T-helper 17 cell (primary cell): ENCODE results near the gene HACD2. TPM values are rescaled to one million over a fixed set of nuclear protein-coding genes. Genes with fewer than 3 reads are reported as not detected.
"Not testable (repeated sequence)": the region's sequence is repeated elsewhere in the genome, so short reads cannot be mapped to it uniquely, and the experiment has no call there.

Experiments used
- ATAC-seq: fragments of 150-1000 bp; cut with Tn5 transposase; 2 replicates; pipeline ENCODE4 v1.10.0; 2021; ENCODE audit warnings: mild to moderate bottlenecking, moderate library complexity
- DNase-seq, 3 donors: peaks; one replicate each; pipeline versions ENCODE4 v3.0.0 to v3.0.0-alpha.2; 2020 to 2021
- H3K9me3 ChIP-seq: one replicate; pipeline ENCODE4 v1.7.0; 2013; ENCODE audit warnings: low read length, mild to moderate bottlenecking; ENCODE audit not compliant: control insufficient read depth, poor library complexity, severe bottlenecking
- H3K27ac Mint-ChIP-seq: one replicate; pipeline ENCODE4 v1.8.0; 2022; ENCODE audit warnings: mild to moderate bottlenecking, moderate library complexity, mixed read lengths
- H3K27me3 Mint-ChIP-seq: one replicate; pipeline ENCODE4 v1.8.0; 2022; ENCODE audit warnings: mixed read lengths
- H3K36me3 Mint-ChIP-seq: one replicate; pipeline ENCODE4 v1.8.0; 2022; ENCODE audit warnings: low read depth, mixed read lengths
- H3K4me1 Mint-ChIP-seq: one replicate; pipeline ENCODE4 v1.8.0; 2022; ENCODE audit warnings: mild to moderate bottlenecking, mixed read lengths
- H3K4me3 Mint-ChIP-seq: one replicate; pipeline ENCODE4 v1.8.0; 2022; ENCODE audit warnings: mild to moderate bottlenecking, moderate library complexity, mixed read lengths
- total RNA-seq, 4 donors: library from RNA in 2 of 4; stranded (reverse) in 2 of 4; gene quantifications; one replicate each; pipeline ENCODE4 v1.2.3 and lab custom pipeline; 2022 to 2026

HACD2 gene
- total RNA-seq, 2 donors from 2014 or later = 16.2 to 18.9 TPM

- ATAC-seq = no peak
Observed at GRCh38 chr3:123491966-123492587, 92.8 kb downstream of the HACD2 start.

GRCh38 chr3:123489400-123490004 lies 95.4 kb downstream of the HACD2 start:
- H3K27ac Mint-ChIP-seq = no peak overlapping the region
- H3K4me3 Mint-ChIP-seq = no peak overlapping the region
- peaks cover 5% of the 10 kb centered on the region for H3K36me3 Mint-ChIP-seq
- H3K27me3 Mint-ChIP-seq = peaks cover 13% of the 10 kb centered on the region
- no peaks in the 10 kb centered on the region for H3K9me3 ChIP-seq
- ATAC-seq (peak; percentile 49), DNase-seq (peak in 1 of 3 donors; percentile 30)
- peaks cover 2% of the 10 kb centered on the region for H3K4me1 Mint-ChIP-seq

More at GRCh38 chr3:123491966-123492587, 92.8 kb downstream of the HACD2 start:
- no peaks in the 10 kb centered on the region for H3K9me3 ChIP-seq
- no peaks in the 10 kb centered on the region for H3K27me3 Mint-ChIP-seq
- H3K27ac Mint-ChIP-seq = no peak overlapping the region
- peaks cover 3% of the 10 kb centered on the region for H3K36me3 Mint-ChIP-seq
- H3K4me1 Mint-ChIP-seq = peaks cover 2% of the 10 kb centered on the region
- no peak for DNase-seq
- no peak overlapping the region for H3K4me3 Mint-ChIP-seq

- DNase-seq (no peak), ATAC-seq (no peak)
- no peak overlapping the region for H3K4me3 Mint-ChIP-seq
- H3K27me3 Mint-ChIP-seq = peaks cover 16% of the 10 kb centered on the region
- no peaks in the 10 kb centered on the region for H3K9me3 ChIP-seq
- peaks cover 5% of the 10 kb centered on the region for H3K36me3 Mint-ChIP-seq
- no peak overlapping the region for H3K27ac Mint-ChIP-seq
- peaks cover 2% of the 10 kb centered on the region for H3K4me1 Mint-ChIP-seq
Observed at GRCh38 chr3:123488645-123489347, 96.1 kb downstream of the HACD2 start.

GRCh38 chr3:123487063-123487462 lies 97.8 kb downstream of the HACD2 start:
- not testable (repeated sequence) for H3K36me3 Mint-ChIP-seq, H3K27ac Mint-ChIP-seq, ATAC-seq, H3K4me3 Mint-ChIP-seq, DNase-seq, H3K9me3 ChIP-seq, H3K4me1 Mint-ChIP-seq
- peaks cover 16% of the 10 kb centered on the region for H3K27me3 Mint-ChIP-seq

GRCh38 chr3:123486460-123486859 lies 98.4 kb downstream of the HACD2 start:
- no peak for ATAC-seq
- peaks cover 5% of the 10 kb centered on the region for H3K36me3 Mint-ChIP-seq
- peaks cover 16% of the 10 kb centered on the region for H3K27me3 Mint-ChIP-seq

GRCh38 chr3:123485551-123485950 lies 99.3 kb downstream of the HACD2 start:
- peaks cover 22% of the 10 kb centered on the region for H3K27me3 Mint-ChIP-seq
- DNase-seq (no peak), ATAC-seq (no peak)
- H3K9me3 ChIP-seq = no peaks in the 10 kb centered on the region
- H3K4me3 Mint-ChIP-seq = no peak overlapping the region
- peaks cover 5% of the 10 kb centered on the region for H3K36me3 Mint-ChIP-seq
- H3K4me1 Mint-ChIP-seq = peaks cover 2% of the 10 kb centered on the region
- no peak overlapping the region for H3K27ac Mint-ChIP-seq

More at GRCh38 chr3:123486460-123486859, 98.4 kb downstream of the HACD2 start:
- no peak overlapping the region for H3K4me3 Mint-ChIP-seq
- H3K27ac Mint-ChIP-seq = no peak overlapping the region
- no peak for DNase-seq
- no peaks in the 10 kb centered on the region for H3K9me3 ChIP-seq
- H3K4me1 Mint-ChIP-seq = peaks cover 2% of the 10 kb centered on the region

- H3K27me3 Mint-ChIP-seq = peaks cover 41% of the 10 kb centered on the region
- no peak overlapping the region for H3K27ac Mint-ChIP-seq
- ATAC-seq (no peak), DNase-seq (no peak)
- peaks cover 2% of the 10 kb centered on the region for H3K4me1 Mint-ChIP-seq
- no peak overlapping the region for H3K4me3 Mint-ChIP-seq
- H3K9me3 ChIP-seq = no peaks in the 10 kb centered on the region
- peaks cover 5% of the 10 kb centered on the region for H3K36me3 Mint-ChIP-seq
Observed at GRCh38 chr3:123483146-123483545, 101.7 kb downstream of the HACD2 start.

GRCh38 chr3:123481722-123482457 lies 103.0 kb downstream of the HACD2 start:
- DNase-seq (no peak), ATAC-seq (no peak)
- H3K27ac Mint-ChIP-seq = no peak overlapping the region
- no peaks in the 10 kb centered on the region for H3K9me3 ChIP-seq
- H3K27me3 Mint-ChIP-seq = peaks cover 52% of the 10 kb centered on the region
- H3K36me3 Mint-ChIP-seq = peaks cover 9% of the 10 kb centered on the region
- H3K4me1 Mint-ChIP-seq = peaks cover under 1% of the 10 kb centered on the region
- no peak overlapping the region for H3K4me3 Mint-ChIP-seq

GRCh38 chr3:123481071-123481470 lies 103.8 kb downstream of the HACD2 start:
- ATAC-seq (no peak), DNase-seq (no peak)
- no peak overlapping the region for H3K4me3 Mint-ChIP-seq
- H3K36me3 Mint-ChIP-seq = peaks cover 9% of the 10 kb centered on the region
- H3K27me3 Mint-ChIP-seq = peaks cover 57% of the 10 kb centered on the region
- H3K9me3 ChIP-seq = no peaks in the 10 kb centered on the region
- no peaks in the 10 kb centered on the region for H3K4me1 Mint-ChIP-seq
- no peak overlapping the region for H3K27ac Mint-ChIP-seq

GRCh38 chr3:123480428-123480827 lies 104.4 kb downstream of the HACD2 start:
- H3K9me3 ChIP-seq = no peaks in the 10 kb centered on the region
- no peak for DNase-seq
- H3K27me3 Mint-ChIP-seq = peaks cover 61% of the 10 kb centered on the region
- no peak for ATAC-seq
- peaks cover 8% of the 10 kb centered on the region for H3K36me3 Mint-ChIP-seq
- H3K4me1 Mint-ChIP-seq = no peaks in the 10 kb centered on the region
- H3K4me3 Mint-ChIP-seq = no peak overlapping the region
- H3K27ac Mint-ChIP-seq = no peak overlapping the region

GRCh38 chr3:123479891-123480290 lies 105.0 kb downstream of the HACD2 start:
- H3K9me3 ChIP-seq = no peaks in the 10 kb centered on the region
- ATAC-seq (no peak), DNase-seq (no peak)
- peaks cover 61% of the 10 kb centered on the region for H3K27me3 Mint-ChIP-seq
- H3K27ac Mint-ChIP-seq = no peak overlapping the region
- no peak overlapping the region for H3K4me3 Mint-ChIP-seq
- H3K36me3 Mint-ChIP-seq = peaks cover 4% of the 10 kb centered on the region
- peaks cover 3% of the 10 kb centered on the region for H3K4me1 Mint-ChIP-seq

GRCh38 chr3:123478314-123478713 lies 106.5 kb downstream of the HACD2 start:
- Mint-ChIP-seq H3K27ac (no peak overlapping the region), H3K27me3 (peaks cover 61% of the 10 kb centered on the region), H3K4me1 (peaks cover 3% of the 10 kb centered on the region), H3K36me3 (peaks cover 4% of the 10 kb centered on the region), H3K4me3 (no peak overlapping the region)
- no peak for DNase-seq
- H3K9me3 ChIP-seq = no peaks in the 10 kb centered on the region
- ATAC-seq = no peak
